Liver (tissue), 3 donors: Measurements from ENCODE around the gene IL1RAPL1.

ENCODE experiments used
- ATF3 ChIP-seq: IDR thresholded peaks from 2 replicates; pipeline ENCODE4 v1.6.1; 2016; ENCODE audit warnings: antibody characterized with exemption
- CTCF ChIP-seq: fragments of 150-350 bp; IDR thresholded peaks from 2 replicates; pipeline ENCODE4 v1.5.1; 2017; ENCODE audit warnings: improper control_type of control experiment, low read depth, low read length; ENCODE audit not compliant: missing input control
- MAX ChIP-seq: IDR thresholded peaks from 2 replicates; pipeline ENCODE4 v1.6.1; 2016; ENCODE audit warnings: antibody characterized with exemption
- TAF1 ChIP-seq: conservative IDR thresholded peaks from 2 replicates; pipeline ENCODE4 v1.6.1; 2016; ENCODE audit warnings: antibody characterized with exemption, mild to moderate bottlenecking
- YY1 ChIP-seq: IDR thresholded peaks from 2 replicates; pipeline ENCODE4 v1.6.1; 2016; ENCODE audit warnings: antibody characterized with exemption, mild to moderate bottlenecking
- donor health status: healthy.
- donor health status: healthy.

GRCh38 chrX:29826742-29827141 lies 1239.5 kb downstream of the IL1RAPL1 start:
- TF ChIP-seq CTCF: no peak
- TF ChIP-seq YY1: no peak
- no peak for TF ChIP-seq MAX
- no peak for TF ChIP-seq ATF3
- TF ChIP-seq TAF1: no peak
